ENCODE measurements around the gene P2RX4.
"Not testable (repeated sequence)": the region's sequence is repeated elsewhere in the genome, so short reads cannot be mapped to it uniquely, and the experiment has no call there.

The P2RX4 gene

GRCh38 chr12:121277374-121277759, 67.4 kb downstream of the P2RX4 start:
- Histone ChIP-seq H3K27me3 (ENCODE audit: insufficient read depth, poor library complexity, severe bottlenecking) (no peaks in the 10 kb centered on the region), H3K27ac (replicated peaks) (peak overlapping the region; percentile 89), H3K4me3 (replicated peaks; ENCODE audit: insufficient read depth, low read length) (no peak overlapping the region)
- DNase-seq (ENCODE audit: low read depth in 1 of 2, low spot score in 1 of 2) = peak in 1 of 2 experiments; percentile 42
- TF ChIP-seq REST (IDR thresholded peaks at IDR 0.05; ENCODE audit: insufficient replicate concordance, low read depth) = no peak
- no peak for TF ChIP-seq SPI1 (IDR thresholded peaks at IDR 0.05; ENCODE audit: borderline replicate concordance, low read depth)
- no peak for TF ChIP-seq POLR2AphosphoS5 (IDR thresholded peaks at IDR 0.05; ENCODE audit: low read depth)
- TF ChIP-seq GABPA (IDR thresholded peaks at IDR 0.05; ENCODE audit: low read depth) = no peak
- no peak for TF ChIP-seq CTCF (IDR thresholded peaks at IDR 0.05; ENCODE audit: insufficient read depth, low read length)

GRCh38 chr12:121278169-121279070, 68.5 kb downstream of the P2RX4 start:
- DNase-seq (ENCODE audit: low read depth in 1 of 2, low spot score in 1 of 2) = peak; percentile 79 to 94
- Histone ChIP-seq H3K4me3 (replicated peaks; ENCODE audit: insufficient read depth, low read length) (no peak overlapping the region), H3K27me3 (ENCODE audit: insufficient read depth, poor library complexity, severe bottlenecking) (no peaks in the 10 kb centered on the region), H3K27ac (replicated peaks) (peak overlapping the region; percentile 89)
- TF ChIP-seq SPI1 (IDR thresholded peaks at IDR 0.05; ENCODE audit: borderline replicate concordance, low read depth) (peak; percentile 99), REST (IDR thresholded peaks at IDR 0.05; ENCODE audit: insufficient replicate concordance, low read depth) (no peak), POLR2AphosphoS5 (IDR thresholded peaks at IDR 0.05; ENCODE audit: low read depth) (peak; percentile 91)

- peak in 1 of 2 experiments; percentile 60 for DNase-seq (ENCODE audit: low read depth in 1 of 2, low spot score in 1 of 2)
- no peaks in the 10 kb centered on the region for H3K27me3 ChIP-seq (ENCODE audit: insufficient read depth, poor library complexity, severe bottlenecking)
- TF ChIP-seq POLR2AphosphoS5 (IDR thresholded peaks at IDR 0.05; ENCODE audit: low read depth) = 0 out of 2 replicates have a peak, but pooled peaks have one; percentile 1
- TF ChIP-seq SPI1 (IDR thresholded peaks at IDR 0.05; ENCODE audit: borderline replicate concordance, low read depth) = no peak
These were observed 69.1 kb downstream of the P2RX4 start for GRCh38 chr12:121279071-121279375.

GRCh38 chr12:121279507-121279915, 69.6 kb downstream of the P2RX4 start:
- DNase-seq (ENCODE audit: low read depth in 1 of 2, low spot score in 1 of 2) = no peak
- TF ChIP-seq POLR2AphosphoS5 (IDR thresholded peaks at IDR 0.05; ENCODE audit: low read depth) (0 out of 2 replicates have a peak, but pooled peaks have one; percentile 8), GABPA (IDR thresholded peaks at IDR 0.05; ENCODE audit: low read depth) (no peak)
- Histone ChIP-seq H3K27me3 (ENCODE audit: insufficient read depth, poor library complexity, severe bottlenecking) (no peaks in the 10 kb centered on the region), H3K27ac (replicated peaks) (peak overlapping the region; percentile 89), H3K4me3 (replicated peaks; ENCODE audit: insufficient read depth, low read length) (no peak overlapping the region)

More at GRCh38 chr12:121279071-121279375, 69.1 kb downstream of the P2RX4 start:
- H3K27ac ChIP-seq (replicated peaks) = peak overlapping the region; percentile 89
- no peak overlapping the region for H3K4me3 ChIP-seq (replicated peaks; ENCODE audit: insufficient read depth, low read length)

- H3K4me3 ChIP-seq (replicated peaks; ENCODE audit: insufficient read depth, low read length); DNase-seq (ENCODE audit: low read depth in 1 of 2, low spot score in 1 of 2); H3K27me3 ChIP-seq (ENCODE audit: insufficient read depth, poor library complexity, severe bottlenecking): not testable (repeated sequence)
- peak overlapping the region; percentile 89; the same call in 1 of the 2 replicates for H3K27ac ChIP-seq (replicated peaks)
These were observed 70.6 kb downstream of the P2RX4 start for GRCh38 chr12:121280531-121280930.

GRCh38 chr12:121281116-121281515, 71.2 kb downstream of the P2RX4 start:
- not testable (repeated sequence) for H3K27ac ChIP-seq (replicated peaks); H3K27me3 ChIP-seq (ENCODE audit: insufficient read depth, poor library complexity, severe bottlenecking); DNase-seq (ENCODE audit: low read depth in 1 of 2, low spot score in 1 of 2); H3K4me3 ChIP-seq (replicated peaks; ENCODE audit: insufficient read depth, low read length)
